NB4 (cell line): Measurements from ENCODE around the gene PUM1.

Experiments
- CTCF ChIP-seq: IDR thresholded peaks from one replicate; pipeline ENCODE4 v1.5.1; 2012; ENCODE audit warnings: low read depth, low read length
- MAX ChIP-seq: IDR thresholded peaks from 2 replicates; pipeline ENCODE4 v1.6.1; 2011; ENCODE audit warnings: low read depth, low read length

- TF ChIP-seq CTCF = no peak
- TF ChIP-seq MAX = no peak
These were observed 88.4 kb downstream of the PUM1 start for GRCh38 chr1:30977105-30977504.
